ENCODE measurements around the gene BRICD5. TPM values are rescaled to one million over a fixed set of nuclear protein-coding genes. Genes with fewer than 3 reads are reported as not detected.

BRICD5 gene
- total RNA-seq, 4 donors from 2014 or later: 3.8 to 44.6 (median 12.0) TPM

DNA sequence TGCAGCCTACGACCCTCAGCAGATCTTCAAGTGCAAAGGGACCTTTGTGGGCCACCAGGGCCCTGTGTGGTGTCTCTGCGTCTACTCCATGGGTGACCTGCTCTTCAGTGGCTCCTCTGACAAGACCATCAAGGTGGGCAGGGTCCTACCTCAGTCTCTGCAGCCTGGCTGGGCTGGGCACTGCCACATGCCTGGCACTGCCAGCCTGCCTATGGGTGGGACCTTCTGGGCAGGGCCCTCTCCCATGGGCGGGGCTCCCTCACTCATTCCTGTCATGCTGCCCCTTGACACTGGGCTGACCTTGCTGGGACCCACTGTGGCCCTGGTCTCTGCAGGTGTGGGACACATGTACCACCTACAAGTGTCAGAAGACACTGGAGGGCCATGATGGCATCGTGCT, 36.7 kb downstream of the BRICD5 start:
- H3K27ac ChIP-seq: no peak overlapping the region
- peaks cover 41 to 44% of the 10 kb centered on the region in 2 donors for H3K36me3 ChIP-seq
- no peaks in the 10 kb centered on the region for H3K27me3 ChIP-seq
- H3K4me3 ChIP-seq (replicated peaks in 1 of 3): no peak overlapping the region
- no peaks in the 10 kb centered on the region for H3K4me1 ChIP-seq
- WGBS, 2 donors: 91 to 95% methylated on average over 3 to 4 of the region's 4 CpGs
- no peak for DNase-seq
- intact Hi-C loops (cut with DNase I): no loop called here
- H3K9me3 ChIP-seq: no peaks in the 10 kb centered on the region
- TF ChIP-seq POLR2A (IDR thresholded peaks at IDR 0.05): no peak
- TF ChIP-seq, protein P1, sequence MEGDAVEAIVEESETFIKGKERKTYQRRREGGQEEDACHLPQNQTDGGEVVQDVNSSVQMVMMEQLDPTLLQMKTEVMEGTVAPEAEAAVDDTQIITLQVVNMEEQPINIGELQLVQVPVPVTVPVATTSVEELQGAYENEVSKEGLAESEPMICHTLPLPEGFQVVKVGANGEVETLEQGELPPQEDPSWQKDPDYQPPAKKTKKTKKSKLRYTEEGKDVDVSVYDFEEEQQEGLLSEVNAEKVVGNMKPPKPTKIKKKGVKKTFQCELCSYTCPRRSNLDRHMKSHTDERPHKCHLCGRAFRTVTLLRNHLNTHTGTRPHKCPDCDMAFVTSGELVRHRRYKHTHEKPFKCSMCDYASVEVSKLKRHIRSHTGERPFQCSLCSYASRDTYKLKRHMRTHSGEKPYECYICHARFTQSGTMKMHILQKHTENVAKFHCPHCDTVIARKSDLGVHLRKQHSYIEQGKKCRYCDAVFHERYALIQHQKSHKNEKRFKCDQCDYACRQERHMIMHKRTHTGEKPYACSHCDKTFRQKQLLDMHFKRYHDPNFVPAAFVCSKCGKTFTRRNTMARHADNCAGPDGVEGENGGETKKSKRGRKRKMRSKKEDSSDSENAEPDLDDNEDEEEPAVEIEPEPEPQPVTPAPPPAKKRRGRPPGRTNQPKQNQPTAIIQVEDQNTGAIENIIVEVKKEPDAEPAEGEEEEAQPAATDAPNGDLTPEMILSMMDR (IDR thresholded peaks at IDR 0.05): no peak

DNA sequence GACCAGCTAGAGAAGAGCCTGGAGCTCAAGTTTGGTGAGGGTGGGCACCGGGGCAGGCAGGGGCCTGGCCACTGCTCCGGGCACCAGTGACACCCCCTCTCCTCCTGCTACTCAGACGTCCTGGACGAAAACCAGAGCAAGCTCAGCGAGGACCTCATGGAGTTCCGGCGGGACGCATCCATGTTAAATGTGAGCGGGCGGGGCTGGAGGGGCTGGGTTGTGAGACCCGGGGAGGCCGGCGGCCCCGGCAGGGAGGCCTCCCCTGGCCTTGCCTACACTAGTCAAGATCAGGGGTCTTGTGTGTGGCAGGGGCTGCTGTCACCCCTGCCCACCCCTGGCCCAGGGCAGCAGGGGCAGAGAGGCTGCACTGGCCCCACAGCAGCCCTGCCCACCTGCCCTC, 37.3 kb downstream of the BRICD5 start:
- no peak overlapping the region for H3K27ac ChIP-seq
- WGBS, 2 donors: 88 to 90% methylated on average over 9 to 14 of the region's 14 CpGs
- peaks cover 41 to 44% of the 10 kb centered on the region in 2 donors for H3K36me3 ChIP-seq
- TF ChIP-seq POLR2A (IDR thresholded peaks at IDR 0.05): no peak
- TF ChIP-seq, protein P1 (IDR thresholded peaks at IDR 0.05): no peak
- no peak overlapping the region for H3K4me3 ChIP-seq (replicated peaks in 1 of 3)
- no peaks in the 10 kb centered on the region for H3K4me1 ChIP-seq
- no peaks in the 10 kb centered on the region for H3K9me3 ChIP-seq
- DNase-seq: no peak
- H3K27me3 ChIP-seq: no peaks in the 10 kb centered on the region
- intact Hi-C loops (cut with DNase I): no loop called here

DNA sequence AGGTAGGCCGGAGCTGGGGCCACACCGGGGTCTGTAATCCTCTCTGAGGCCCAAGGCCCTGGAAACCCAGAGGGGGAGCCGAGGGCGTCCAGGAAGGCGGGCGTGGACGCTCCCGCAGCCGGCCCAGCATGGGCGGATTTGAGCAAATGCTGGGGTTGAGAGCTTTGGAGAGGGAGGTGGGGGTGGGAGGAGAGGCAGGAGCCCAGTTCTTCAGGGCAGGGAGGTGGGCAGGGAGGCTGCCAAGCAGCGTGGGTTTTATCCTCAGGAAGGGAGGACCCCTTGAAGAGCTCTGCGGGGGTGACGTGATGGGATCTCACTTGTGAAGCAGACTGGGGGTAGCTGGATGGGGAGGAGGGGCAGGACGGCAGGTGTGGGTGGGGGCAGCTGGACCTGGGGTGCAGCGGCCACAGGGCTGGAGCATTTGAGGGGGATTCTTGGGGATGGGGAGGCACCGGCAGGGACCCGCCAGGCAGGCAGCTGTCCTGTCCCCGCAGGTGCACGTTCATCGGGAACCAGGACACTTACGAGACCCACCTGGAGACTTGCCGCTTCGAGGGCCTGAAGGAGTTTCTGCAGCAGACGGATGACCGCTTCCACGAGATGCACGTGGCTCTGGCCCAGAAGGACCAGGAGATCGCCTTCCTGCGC, 37.9 kb downstream of the BRICD5 start:
- DNase-seq: no peak
- no peak overlapping the region for H3K27ac ChIP-seq
- 87 to 88% methylated on average over 28 to 29 of the region's 29 CpGs for WGBS, 2 donors
- H3K27me3 ChIP-seq: no peaks in the 10 kb centered on the region
- H3K36me3 ChIP-seq: peaks cover 41 to 44% of the 10 kb centered on the region in 2 donors
- TF ChIP-seq, protein P1 (IDR thresholded peaks at IDR 0.05): no peak
- no peak for TF ChIP-seq POLR2A (IDR thresholded peaks at IDR 0.05)
- no peaks in the 10 kb centered on the region for H3K4me1 ChIP-seq
- H3K4me3 ChIP-seq (replicated peaks in 1 of 3): no peak overlapping the region
- intact Hi-C loops (cut with DNase I): no loop called here
- no peaks in the 10 kb centered on the region for H3K9me3 ChIP-seq

DNA sequence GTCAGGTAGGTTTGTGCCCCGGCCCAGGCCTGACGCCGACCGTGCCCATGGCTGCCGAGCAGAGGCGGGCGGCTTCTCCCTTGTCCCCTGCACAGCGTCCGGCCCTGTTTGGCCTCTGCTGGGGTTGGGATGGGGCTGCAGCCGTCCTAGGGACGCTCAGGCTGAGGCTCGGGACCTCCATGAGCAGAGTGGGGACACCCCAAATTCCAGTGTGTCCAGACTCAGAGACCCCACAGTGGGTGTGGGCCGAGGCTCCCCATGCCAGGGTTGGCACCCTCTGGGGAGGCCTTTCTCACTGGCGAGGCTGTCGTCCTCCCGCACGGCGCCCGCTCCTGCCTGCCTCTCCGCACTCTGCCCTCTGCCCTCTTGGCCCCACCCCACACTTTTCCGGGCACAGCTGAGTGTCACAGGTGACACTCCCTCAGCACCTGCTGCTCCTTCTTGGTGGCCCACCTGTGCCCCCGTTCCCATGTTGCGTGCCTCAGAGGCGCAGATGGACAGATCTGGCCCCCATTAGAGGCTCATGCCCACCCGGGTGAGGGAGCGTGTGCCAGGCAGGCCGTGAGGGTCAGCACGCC, 39.0 kb downstream of the BRICD5 start:
- intact Hi-C loops (cut with DNase I): no loop called here
- WGBS, 2 donors: 94 to 95% methylated on average over 17 to 18 of the region's 28 CpGs
- H3K27ac ChIP-seq: no peak overlapping the region
- no peak for DNase-seq
- H3K27me3 ChIP-seq: no peaks in the 10 kb centered on the region
- no peak overlapping the region for H3K4me3 ChIP-seq (replicated peaks in 1 of 3)
- TF ChIP-seq, protein P1 (IDR thresholded peaks at IDR 0.05): no peak
- no peak for TF ChIP-seq POLR2A (IDR thresholded peaks at IDR 0.05)
- H3K36me3 ChIP-seq: peaks cover 33 to 41% of the 10 kb centered on the region in 2 donors
- H3K9me3 ChIP-seq: no peaks in the 10 kb centered on the region
- no peaks in the 10 kb centered on the region for H3K4me1 ChIP-seq

Measured in thyroid gland (tissue), 4 donors.